IPS-18a (cell line): ENCODE measurements around the gene ZNF514.
A peak's percentile ranks its signal among the peaks of the same experiment; 100 is the strongest.
"Not testable (repeated sequence)": the region's sequence is repeated elsewhere in the genome, so short reads cannot be mapped to it uniquely, and the experiment has no call there.

Experiments
- H3K27ac ChIP-seq: one replicate; pipeline ENCODE4 v1.5.1; 2013; ENCODE audit warnings: low read length
- H3K27me3 ChIP-seq: one replicate; pipeline ENCODE4 v1.6.1; 2013; ENCODE audit warnings: mild to moderate bottlenecking, low read length; ENCODE audit not compliant: control insufficient read depth, insufficient read depth
- H3K36me3 ChIP-seq: one replicate; pipeline ENCODE4 v1.6.1; 2013; ENCODE audit warnings: low read depth, low read length; ENCODE audit not compliant: control insufficient read depth
- H3K4me1 ChIP-seq: one replicate; pipeline ENCODE4 v1.6.1; 2013; ENCODE audit warnings: low read depth, low read length; ENCODE audit not compliant: control insufficient read depth
- H3K4me3 ChIP-seq: one replicate; pipeline ENCODE4 v1.5.1; 2013; ENCODE audit warnings: low read length
- H3K9ac ChIP-seq: one replicate; pipeline ENCODE4 v1.6.1; 2013; ENCODE audit warnings: mild to moderate bottlenecking, low read length, moderate library complexity
- H3K9me3 ChIP-seq: one replicate; pipeline ENCODE4 v1.6.1; 2013; ENCODE audit warnings: low read depth, low read length; ENCODE audit not compliant: control insufficient read depth

Gene ZNF514

GRCh38 chr2:95159690-95160449 lies at the start of gene ZNF514:
ZNF514 (minus strand) TSS chr2:95159848; CDS start chr2:95153253, 6,595 bp downstream.
- H3K27ac ChIP-seq, result no peak within 1 kb of the TSS
- no peaks in the 10 kb centered on the region for H3K4me1 ChIP-seq
- peaks cover 22% of the 10 kb centered on the region for H3K27me3 ChIP-seq
- H3K36me3 ChIP-seq, result no peaks in the 10 kb centered on the region
- no peaks in the 10 kb centered on the region for H3K9me3 ChIP-seq
- peak within 1 kb of the TSS; percentile 53 for H3K9ac ChIP-seq
- peak within 1 kb of the TSS; percentile 75 for H3K4me3 ChIP-seq

GRCh38 chr2:95208106-95208505 lies 48.5 kb upstream of the ZNF514 start:
- peaks cover 15% of the 10 kb centered on the region for H3K27me3 ChIP-seq
- H3K4me3 ChIP-seq, result peak overlapping the region; percentile 85
- no peak overlapping the region for H3K27ac ChIP-seq
- peak overlapping the region; percentile 85 for H3K9ac ChIP-seq
- peaks cover 34% of the 10 kb centered on the region for H3K36me3 ChIP-seq
- H3K9me3 ChIP-seq, result peaks cover 27% of the 10 kb centered on the region
- H3K4me1 ChIP-seq, result peaks cover 16% of the 10 kb centered on the region

GRCh38 chr2:95207111-95207961 lies 47.7 kb upstream of the ZNF514 start, which contains the start of gene ZNF892:
ZNF892 (plus strand) TSS chr2:95207521; CDS start chr2:95207816, 295 bp downstream.
- peak within 1 kb of the TSS; percentile 85 for H3K9ac ChIP-seq
- H3K4me3 ChIP-seq, result peak within 1 kb of the TSS; percentile 85

GRCh38 chr2:95206096-95206495 lies 46.4 kb upstream of the ZNF514 start:
- Histone ChIP-seq H3K27me3 (peaks cover 15% of the 10 kb centered on the region), H3K4me3 (peak overlapping the region; percentile 85), H3K27ac (no peak overlapping the region), H3K9ac (no peak overlapping the region), H3K36me3 (peaks cover 14% of the 10 kb centered on the region), H3K4me1 (peaks cover 16% of the 10 kb centered on the region), H3K9me3 (peaks cover 8% of the 10 kb centered on the region)

More at GRCh38 chr2:95207111-95207961, 47.7 kb upstream of the ZNF514 start, which contains the start of gene ZNF892:
- Histone ChIP-seq H3K36me3 (peaks cover 27% of the 10 kb centered on the region), H3K27ac (no peak within 1 kb of the TSS), H3K4me1 (peaks cover 16% of the 10 kb centered on the region), H3K27me3 (peaks cover 15% of the 10 kb centered on the region), H3K9me3 (peaks cover 19% of the 10 kb centered on the region)

- Histone ChIP-seq H3K9me3 (no peaks in the 10 kb centered on the region), H3K4me1 (peaks cover 16% of the 10 kb centered on the region), H3K36me3 (peaks cover 7% of the 10 kb centered on the region), H3K9ac (no peak overlapping the region), H3K4me3 (no peak overlapping the region), H3K27ac (no peak overlapping the region), H3K27me3 (peaks cover 15% of the 10 kb centered on the region)
These were observed 44.7 kb upstream of the ZNF514 start for GRCh38 chr2:95204396-95204795.

GRCh38 chr2:95203911-95204310 lies 44.3 kb upstream of the ZNF514 start:
- Histone ChIP-seq H3K4me1 (peaks cover 16% of the 10 kb centered on the region), H3K27ac (no peak overlapping the region), H3K4me3 (no peak overlapping the region), H3K9me3 (no peaks in the 10 kb centered on the region), H3K27me3 (peaks cover 15% of the 10 kb centered on the region), H3K36me3 (peaks cover 2% of the 10 kb centered on the region), H3K9ac (no peak overlapping the region)

- not testable (repeated sequence) for H3K9ac ChIP-seq, H3K27me3 ChIP-seq, H3K9me3 ChIP-seq, H3K4me3 ChIP-seq, H3K4me1 ChIP-seq, H3K36me3 ChIP-seq, H3K27ac ChIP-seq
These were observed 33.3 kb upstream of the ZNF514 start for GRCh38 chr2:95192956-95193355.

GRCh38 chr2:95185973-95186372 lies 26.3 kb upstream of the ZNF514 start:
- Histone ChIP-seq H3K9ac (no peak overlapping the region), H3K9me3 (no peaks in the 10 kb centered on the region), H3K36me3 (peaks cover 10% of the 10 kb centered on the region), H3K27me3 (no peaks in the 10 kb centered on the region), H3K4me3 (no peak overlapping the region), H3K4me1 (no peaks in the 10 kb centered on the region), H3K27ac (no peak overlapping the region)

GRCh38 chr2:95185197-95185596 lies 25.5 kb upstream of the ZNF514 start:
- Histone ChIP-seq H3K36me3 (peaks cover 14% of the 10 kb centered on the region), H3K27ac (no peak overlapping the region), H3K4me3 (no peak overlapping the region), H3K9ac (no peak overlapping the region), H3K4me1 (no peaks in the 10 kb centered on the region), H3K9me3 (no peaks in the 10 kb centered on the region), H3K27me3 (no peaks in the 10 kb centered on the region)

GRCh38 chr2:95181774-95182173 lies 22.1 kb upstream of the ZNF514 start:
- Histone ChIP-seq H3K27ac (no peak overlapping the region), H3K27me3 (no peaks in the 10 kb centered on the region), H3K4me3 (no peak overlapping the region), H3K36me3 (peaks cover 14% of the 10 kb centered on the region), H3K4me1 (no peaks in the 10 kb centered on the region), H3K9me3 (no peaks in the 10 kb centered on the region), H3K9ac (no peak overlapping the region)

GRCh38 chr2:95179451-95179850 lies 19.8 kb upstream of the ZNF514 start:
- Histone ChIP-seq H3K4me1 (no peaks in the 10 kb centered on the region), H3K27ac (no peak overlapping the region), H3K27me3 (no peaks in the 10 kb centered on the region), H3K4me3 (no peak overlapping the region), H3K9me3 (no peaks in the 10 kb centered on the region), H3K36me3 (peaks cover 14% of the 10 kb centered on the region), H3K9ac (no peak overlapping the region)
